GM03348 (cell line): Measurements from ENCODE around the gene LITAFD.
"Not testable (repeated sequence)": the region's sequence is repeated elsewhere in the genome, so short reads cannot be mapped to it uniquely, and the experiment has no call there.

Experiments used
- DNase-seq: peaks from one replicate; pipeline ENCODE4 v3.0.0; 2012; ENCODE audit warnings: low spot score

The LITAFD gene

DNA sequence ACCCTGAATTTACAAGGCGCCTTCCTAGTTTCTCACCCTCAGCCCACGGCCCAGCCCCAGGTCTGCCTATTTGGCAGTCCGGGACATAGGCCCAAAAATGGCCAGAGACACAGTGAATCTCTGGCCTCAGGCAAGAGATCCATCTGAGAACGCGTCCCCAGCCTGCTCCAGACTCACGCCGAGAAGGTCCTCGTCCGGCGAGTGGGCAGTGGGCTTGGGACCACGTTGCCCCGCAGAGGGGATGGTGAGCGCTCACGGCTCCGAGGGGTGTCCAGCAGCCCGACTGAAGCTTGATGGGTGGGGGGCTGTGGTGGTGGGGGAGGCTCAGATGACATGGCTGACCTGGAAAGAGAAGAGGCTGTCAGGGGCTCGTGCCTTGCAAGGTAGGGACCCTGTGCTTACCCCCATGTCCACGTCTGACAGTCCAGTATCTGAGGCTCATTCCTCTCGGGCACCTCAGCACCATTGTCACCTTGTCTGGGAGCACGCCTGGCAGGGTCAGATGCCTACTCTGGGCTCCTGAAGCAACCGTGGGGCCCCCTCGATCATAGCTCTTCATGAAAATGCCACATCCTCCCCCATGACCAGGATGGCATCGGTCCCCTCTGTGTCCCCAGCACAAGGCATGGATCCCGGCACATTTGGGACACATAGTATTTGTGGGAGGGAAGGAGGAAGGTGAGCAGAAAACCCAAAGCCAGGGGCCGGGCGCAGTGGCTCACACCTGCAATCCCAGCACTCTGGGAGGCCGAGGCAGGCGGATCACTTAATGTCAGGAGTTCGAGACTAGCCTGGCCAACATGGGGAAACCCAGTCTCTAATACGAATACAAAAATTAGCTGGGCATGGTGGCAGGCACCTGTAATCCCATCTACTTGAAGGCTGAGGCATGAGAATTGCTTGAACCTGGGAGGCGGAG, 22.9 kb upstream of the LITAFD start:
- no peak for DNase-seq

DNA sequence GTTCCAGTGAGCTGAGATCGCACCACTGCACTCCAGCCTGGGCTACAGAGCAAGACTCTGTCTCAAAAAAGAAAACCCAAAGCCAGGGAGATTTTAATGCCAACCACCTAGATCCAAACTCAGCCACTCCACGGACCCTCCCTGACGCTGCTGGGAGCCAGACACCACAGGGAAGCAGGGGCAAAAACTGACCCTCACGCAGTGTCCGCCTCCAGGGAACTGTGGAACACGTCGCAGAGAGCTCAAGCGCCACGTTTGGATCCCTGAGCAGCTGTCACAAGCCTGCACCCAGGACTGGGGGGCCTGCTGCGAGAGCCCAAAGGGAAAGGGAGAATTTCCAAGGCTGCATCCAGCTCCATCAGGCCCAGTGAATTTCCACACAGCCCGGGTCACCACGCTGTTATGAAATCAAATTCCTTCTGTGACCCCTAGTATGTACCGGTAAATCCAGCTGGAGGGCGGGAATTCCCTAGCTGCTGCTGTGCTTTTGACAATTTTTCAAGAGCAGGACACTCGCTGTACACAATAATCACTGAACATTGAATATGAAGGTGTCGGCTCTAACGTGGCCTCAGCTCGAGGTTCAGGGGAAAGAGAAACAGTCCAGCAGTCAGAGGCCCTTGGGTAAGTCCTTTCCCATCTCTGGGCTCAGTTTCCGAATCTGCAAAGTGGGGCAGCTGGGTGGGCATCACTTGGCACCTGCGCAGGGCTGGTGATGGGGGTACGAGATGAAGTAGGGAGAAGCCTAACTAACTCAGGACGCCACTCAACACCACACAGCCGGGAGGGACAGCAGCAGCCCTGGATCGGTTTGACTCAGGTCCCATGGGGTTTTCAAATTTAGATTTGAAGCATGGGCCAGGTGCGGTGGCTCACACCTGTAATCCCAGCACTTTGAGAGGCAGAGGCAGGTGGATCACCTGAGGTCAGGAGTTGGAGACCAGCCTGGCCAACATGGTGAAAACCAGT, 22.0 kb upstream of the LITAFD start:
- peak; percentile 54 for DNase-seq

DNA sequence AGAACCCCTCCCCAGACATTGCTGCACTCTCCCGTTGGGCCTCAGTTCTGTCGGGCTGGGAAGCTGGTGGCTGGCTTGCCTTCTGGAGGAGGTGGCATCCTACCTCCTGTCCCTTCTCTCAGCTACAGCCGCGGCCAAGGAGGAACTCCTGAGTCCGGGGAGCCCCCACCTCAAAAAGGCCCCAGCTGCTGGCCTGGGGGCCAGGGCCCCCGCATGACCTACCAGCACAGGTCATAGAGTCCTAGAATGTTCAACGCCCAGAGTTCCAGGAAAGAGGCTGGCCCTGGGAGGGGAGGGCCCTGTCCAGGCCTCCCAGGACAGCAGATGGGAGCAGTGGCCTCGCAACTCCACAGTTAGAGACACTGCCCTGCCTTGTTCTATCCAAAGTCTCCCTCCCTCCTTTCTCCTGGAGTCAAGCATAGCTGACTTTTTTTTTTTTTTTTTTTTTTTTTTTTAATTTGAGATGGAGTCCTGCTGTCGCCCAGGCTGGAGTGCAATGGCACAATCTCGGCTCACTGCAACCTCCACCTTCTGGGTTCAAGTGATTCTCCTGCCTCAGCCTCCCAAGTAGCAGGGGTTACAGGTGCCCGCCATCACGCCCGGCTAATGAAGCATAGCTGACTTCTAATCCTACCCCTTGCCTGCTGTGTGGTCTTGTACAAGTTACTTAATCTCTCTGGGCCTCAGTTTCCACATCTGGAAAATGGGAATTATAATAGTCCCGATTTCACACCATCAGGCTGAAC, 20.4 kb upstream of the LITAFD start:
- no peak for DNase-seq

GRCh38 chr16:8862309-8863130, 19.6 kb upstream of the LITAFD start:
- no peak for DNase-seq

DNA sequence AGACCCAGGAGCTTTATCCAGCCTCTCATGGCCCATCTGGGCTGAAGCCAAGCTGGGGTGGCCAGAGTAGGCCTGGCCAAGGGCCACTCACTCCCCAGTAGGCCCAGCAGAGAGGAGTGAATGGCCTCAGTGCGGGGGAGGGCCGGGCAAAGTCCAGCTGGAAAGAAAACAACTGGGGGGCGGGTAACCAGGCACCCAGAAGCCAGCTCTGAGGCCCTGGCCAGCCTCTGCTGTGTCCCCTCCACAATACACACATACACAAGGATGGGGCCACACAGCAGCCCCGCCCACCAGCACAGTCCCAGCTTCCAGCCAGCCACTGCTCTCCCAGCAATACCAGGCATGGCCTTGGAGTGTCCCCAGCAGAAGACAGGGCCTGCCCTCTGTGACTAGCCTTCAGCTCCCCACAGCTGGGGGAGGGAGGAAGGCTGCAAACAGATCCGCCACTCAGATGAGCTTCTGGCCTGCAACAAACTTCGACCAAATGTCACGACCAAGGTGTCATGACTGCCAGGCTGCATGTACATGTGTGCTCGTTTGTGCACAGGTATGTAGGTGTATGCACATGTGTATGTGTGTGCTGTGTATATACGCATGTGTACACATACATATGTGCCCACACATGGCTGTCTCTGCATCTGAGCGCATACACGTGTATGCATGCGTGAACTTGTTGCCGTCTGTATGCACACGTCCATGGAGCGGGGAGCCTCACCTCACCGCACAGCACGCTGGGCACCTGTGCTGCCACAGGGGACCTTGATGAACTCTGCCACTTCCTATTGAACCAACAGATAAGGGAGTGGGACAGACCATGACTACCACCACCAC, 18.3 kb upstream of the LITAFD start:
- peak; percentile 25 for DNase-seq

DNA sequence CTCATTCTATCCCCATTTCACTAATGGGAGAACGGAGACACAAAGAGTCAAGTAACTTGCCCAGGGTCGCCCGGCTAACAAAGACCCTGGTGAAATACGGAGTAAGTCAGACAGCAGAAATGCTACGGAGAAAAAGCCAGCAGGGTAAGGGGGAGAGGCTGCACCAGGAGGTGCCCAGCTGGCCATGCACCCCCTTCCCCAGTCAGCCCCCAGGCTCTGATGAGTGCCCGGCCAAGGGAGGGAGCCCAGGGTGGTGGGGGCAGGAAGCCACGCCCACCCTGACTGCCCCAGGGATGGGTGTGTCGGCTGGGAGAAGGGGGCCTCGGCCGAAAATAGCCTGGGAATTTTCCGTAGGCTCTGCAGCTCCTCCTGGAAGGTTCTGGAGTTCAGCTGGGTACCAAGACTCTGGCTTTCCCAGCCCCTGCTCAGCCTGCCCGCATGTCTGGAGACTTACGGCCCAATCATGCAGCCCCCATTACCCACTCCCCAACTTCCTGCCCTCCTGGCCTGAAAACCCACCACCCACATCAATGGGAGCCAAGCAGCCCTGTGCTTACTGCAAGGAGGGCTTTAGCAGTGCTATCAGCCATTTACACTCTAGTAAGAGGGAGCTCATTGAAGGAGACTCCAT, 17.6 kb upstream of the LITAFD start:
- DNase-seq = peak; percentile 29

DNA sequence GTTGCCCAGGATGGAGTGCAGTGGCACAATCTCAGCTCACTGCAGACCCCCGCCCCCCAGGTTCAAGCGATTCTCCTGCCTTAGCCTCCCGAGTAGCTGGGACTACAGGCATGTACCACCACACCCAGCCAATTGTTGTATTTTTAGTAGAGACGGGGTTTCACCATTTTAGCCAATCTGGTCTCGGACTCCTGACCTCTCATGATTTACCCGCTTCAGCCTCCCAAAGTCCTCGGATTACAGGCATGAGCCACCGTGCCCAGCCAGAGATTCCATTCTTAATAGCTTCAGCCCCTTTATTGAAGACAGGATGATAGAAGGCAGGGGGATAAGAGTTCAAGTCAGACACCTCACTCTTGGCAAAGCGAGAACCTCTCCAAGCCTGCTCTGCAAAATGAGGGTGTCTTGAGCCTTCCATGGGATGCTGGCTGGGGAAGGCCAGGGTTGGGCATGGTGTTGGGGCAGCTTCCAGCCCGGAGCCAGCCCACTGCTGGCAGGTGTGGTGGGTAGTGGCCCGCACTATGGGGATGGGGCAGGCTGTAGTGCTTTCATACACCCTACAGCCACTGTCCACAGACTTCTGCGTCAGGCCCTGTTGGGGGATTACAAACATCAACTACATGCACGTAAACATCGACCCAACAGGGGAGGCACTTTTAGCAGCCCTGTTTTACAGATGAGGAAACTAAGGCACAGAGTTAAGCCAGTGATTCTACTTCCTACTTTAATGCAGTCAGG, 16.8 kb upstream of the LITAFD start:
- DNase-seq = no peak

- peak; percentile 57 for DNase-seq
Observed at GRCh38 chr16:8866118-8866883, 15.8 kb upstream of the LITAFD start.

DNA sequence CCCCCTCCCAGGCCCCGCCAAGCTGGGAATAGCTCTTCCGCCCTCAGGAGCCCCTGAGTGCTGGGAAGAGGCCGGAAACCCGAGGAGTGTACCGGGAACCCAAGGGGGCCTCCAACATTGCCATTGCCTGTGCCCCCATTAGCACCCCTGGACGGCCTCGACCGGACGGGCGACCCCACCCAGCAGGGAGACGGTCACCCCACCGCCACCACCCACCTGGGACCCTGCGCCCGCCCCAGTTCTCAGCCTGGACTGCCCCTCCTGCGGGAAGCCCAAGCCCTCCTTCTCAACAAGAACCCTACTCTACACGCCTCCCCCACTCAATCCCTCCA, 15.3 kb upstream of the LITAFD start:
- DNase-seq = no peak

GRCh38 chr16:8867216-8867931, 14.8 kb upstream of the LITAFD start:
- DNase-seq = peak; percentile 53

GRCh38 chr16:8867932-8868415, 14.2 kb upstream of the LITAFD start:
- no peak for DNase-seq

DNA sequence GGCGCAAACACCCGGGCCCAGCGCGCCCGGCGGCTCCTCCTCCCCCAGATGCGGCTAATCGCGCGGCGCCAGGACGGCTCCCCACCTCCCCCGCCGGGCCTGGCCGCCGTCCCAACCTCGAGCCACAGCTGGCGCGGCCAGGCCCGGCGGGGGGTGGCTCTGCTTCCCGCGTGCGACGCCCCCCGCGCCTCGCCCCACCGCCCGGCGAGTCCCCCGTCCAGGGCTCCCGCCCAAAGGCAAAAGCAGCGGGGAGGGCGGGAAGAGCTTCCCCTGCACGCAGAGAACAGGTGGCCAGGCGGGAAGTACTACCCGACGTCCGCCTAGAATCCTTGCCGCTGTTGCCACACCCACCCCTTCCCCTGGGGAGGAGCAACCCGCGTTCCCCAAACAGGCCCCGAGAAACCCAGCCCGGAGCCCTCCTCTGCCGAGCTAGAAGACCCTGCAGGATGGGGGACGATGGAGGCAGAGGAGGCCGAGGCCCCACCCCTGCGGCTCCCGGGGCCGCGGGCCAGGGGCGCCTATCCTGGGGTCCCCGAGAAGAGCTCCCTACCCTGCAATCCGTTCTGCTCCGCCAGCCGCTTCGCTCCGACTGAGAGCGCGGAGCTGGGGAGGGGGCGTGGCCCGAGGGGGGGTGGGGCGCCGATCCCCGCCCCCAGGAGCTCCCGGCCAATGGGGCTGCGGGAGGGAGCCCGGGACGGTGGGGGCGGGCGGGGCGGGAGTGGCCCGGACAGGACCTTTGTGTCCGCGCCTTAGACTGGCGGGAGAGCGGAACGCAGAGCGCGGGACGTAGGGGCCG, 13.5 kb upstream of the LITAFD start, which contains the start of gene CARHSP1:
Gene CARHSP1 (minus strand): TSS at position 591 of the 796 bp plus-strand sequence. CDS start 9,678 bp downstream, outside the sequence.
- DNase-seq = peak; percentile 99

GRCh38 chr16:8869212-8869987, 12.8 kb upstream of the LITAFD start:
- no peak for DNase-seq

DNA sequence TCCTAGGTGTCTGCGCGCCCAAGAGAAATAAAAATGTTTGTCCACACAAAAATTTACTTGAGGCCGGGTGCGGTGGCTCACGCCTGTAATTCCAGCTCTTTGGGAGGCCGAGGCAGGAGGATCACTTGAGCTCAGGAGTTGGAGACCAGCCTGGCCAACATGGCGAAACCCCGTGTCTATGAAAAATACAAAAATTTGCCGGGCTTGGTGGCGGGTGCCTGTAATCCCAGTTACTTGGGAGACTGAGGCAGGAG, 12.2 kb upstream of the LITAFD start:
- not testable (repeated sequence) for DNase-seq

DNA sequence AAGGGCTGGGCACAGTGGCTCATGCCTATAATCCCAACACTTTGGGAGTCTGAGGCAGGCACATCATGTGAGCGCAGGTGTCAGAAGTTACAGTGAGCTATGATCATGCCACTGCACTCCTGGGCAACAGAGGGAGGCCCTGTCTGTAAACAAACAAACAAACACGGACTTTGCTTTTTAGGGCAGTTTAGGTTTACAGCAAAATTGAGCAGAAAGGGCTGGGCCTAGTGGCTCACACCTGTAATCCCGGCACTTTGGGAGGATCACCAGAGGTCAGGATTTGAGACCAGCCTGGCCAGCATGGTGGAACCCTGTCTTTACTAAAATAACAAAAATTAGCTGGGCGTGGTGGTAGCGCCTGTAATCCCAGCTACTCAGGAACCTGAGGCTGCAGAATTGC, 10.1 kb upstream of the LITAFD start:
- no peak for DNase-seq
